Prostate gland (tissue), 2 donors: ENCODE data around the gene MPZ.

Experiments
- POLR2A ChIP-seq: fragments of 450-650 bp; IDR thresholded peaks from one replicate; pipeline ENCODE4 v1.6.1; 2016; ENCODE audit warnings: antibody characterized with exemption, mild to moderate bottlenecking
- TF ChIP-seq, protein P1 (sequence below), 4 experiments: fragments of 200-600 bp in 2 of 4; fragments of 450-650 bp in 2 of 4; sonication (generic) in 2 of 4; IDR thresholded peaks; 1 replicate in 3 of 4; 2 replicates in 1 of 4; pipeline ENCODE4 v1.5.1; 2016 to 2019; ENCODE audit warnings: antibody characterized with exemption in 4 of 4, mild to moderate bottlenecking in 2 of 4, moderate library complexity in 2 of 4

GRCh38 chr1:161267321-161267720 is 42.4 kb downstream of the MPZ start:
- no peak for TF ChIP-seq POLR2A
- TF ChIP-seq, protein P1, sequence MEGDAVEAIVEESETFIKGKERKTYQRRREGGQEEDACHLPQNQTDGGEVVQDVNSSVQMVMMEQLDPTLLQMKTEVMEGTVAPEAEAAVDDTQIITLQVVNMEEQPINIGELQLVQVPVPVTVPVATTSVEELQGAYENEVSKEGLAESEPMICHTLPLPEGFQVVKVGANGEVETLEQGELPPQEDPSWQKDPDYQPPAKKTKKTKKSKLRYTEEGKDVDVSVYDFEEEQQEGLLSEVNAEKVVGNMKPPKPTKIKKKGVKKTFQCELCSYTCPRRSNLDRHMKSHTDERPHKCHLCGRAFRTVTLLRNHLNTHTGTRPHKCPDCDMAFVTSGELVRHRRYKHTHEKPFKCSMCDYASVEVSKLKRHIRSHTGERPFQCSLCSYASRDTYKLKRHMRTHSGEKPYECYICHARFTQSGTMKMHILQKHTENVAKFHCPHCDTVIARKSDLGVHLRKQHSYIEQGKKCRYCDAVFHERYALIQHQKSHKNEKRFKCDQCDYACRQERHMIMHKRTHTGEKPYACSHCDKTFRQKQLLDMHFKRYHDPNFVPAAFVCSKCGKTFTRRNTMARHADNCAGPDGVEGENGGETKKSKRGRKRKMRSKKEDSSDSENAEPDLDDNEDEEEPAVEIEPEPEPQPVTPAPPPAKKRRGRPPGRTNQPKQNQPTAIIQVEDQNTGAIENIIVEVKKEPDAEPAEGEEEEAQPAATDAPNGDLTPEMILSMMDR (IDR thresholded peaks at IDR 0.05) = no peak
